HepG2 (cell line): Measurements from ENCODE around the gene MDH1. TPM values are rescaled to one million over a fixed set of nuclear protein-coding genes. Genes with fewer than 3 reads are reported as not detected.

Experiments
- polyA plus RNA-seq, 8 experiments: library from polyadenylated mRNA; depleted of rRNA in 3 of 8; stranded (reverse) in 7 of 8; unstranded in 1 of 8; fragments of >200 nt; fragmentation: Illumina TruSeq in 4 of 8; extraction: Trizol in 4 of 8; gene quantifications; 2 replicates each; pipeline versions ENCODE4 v1.2.1 to v1.2.3, GENCODE V29; 2011 to 2016; ENCODE audit warnings: low read depth in 4 of 8, missing spikeins in 1 of 8, mixed read lengths in 1 of 8; ENCODE audit not compliant: insufficient read depth in 1 of 8
- total RNA-seq, 5 experiments: library from RNA; depleted of rRNA; stranded (reverse); fragments of >200 nt; fragmentation: Illumina TruSeq; extraction: Trizol; gene quantifications; 2 replicates each; pipeline ENCODE4 v1.2.3, GENCODE V29; 2016; ENCODE audit warnings: low read depth in 1 of 5

The MDH1 gene
- total and polyA plus RNA-seq, 2 of the 13 experiments (the other 11 are each of a cell fraction or from before 2014, with no cell fraction given): 293 to 415 TPM

Other genes with a start within 250 kb of the MDH1 start
- 4.6 and 5.2 TPM in 2 replicates for gene WDPCP, start 486 bp upstream of the MDH1 start, total RNA-seq (2016; rRNA removed; fragmentation: Illumina TruSeq; extraction: Trizol)
- gene WDPCP, start 486 bp upstream of the MDH1 start, polyA plus RNA-seq (2011; rRNA removed): 1.8 and 2.9 TPM in 2 replicates